Stimulated activated naive CD4-positive, alpha-beta T cell treated with Interleukin-2 at 50 U/mL for 16 hours (primary cell): ENCODE results near the gene TBC1D22B.
A peak's percentile ranks its signal among the peaks of the same experiment; 100 is the strongest.

Source experiments
- DNase-seq: peaks from one replicate; lab custom pipeline; 2025; lab: John Stamatoyannopoulos, UW

The TBC1D22B gene, protein sequence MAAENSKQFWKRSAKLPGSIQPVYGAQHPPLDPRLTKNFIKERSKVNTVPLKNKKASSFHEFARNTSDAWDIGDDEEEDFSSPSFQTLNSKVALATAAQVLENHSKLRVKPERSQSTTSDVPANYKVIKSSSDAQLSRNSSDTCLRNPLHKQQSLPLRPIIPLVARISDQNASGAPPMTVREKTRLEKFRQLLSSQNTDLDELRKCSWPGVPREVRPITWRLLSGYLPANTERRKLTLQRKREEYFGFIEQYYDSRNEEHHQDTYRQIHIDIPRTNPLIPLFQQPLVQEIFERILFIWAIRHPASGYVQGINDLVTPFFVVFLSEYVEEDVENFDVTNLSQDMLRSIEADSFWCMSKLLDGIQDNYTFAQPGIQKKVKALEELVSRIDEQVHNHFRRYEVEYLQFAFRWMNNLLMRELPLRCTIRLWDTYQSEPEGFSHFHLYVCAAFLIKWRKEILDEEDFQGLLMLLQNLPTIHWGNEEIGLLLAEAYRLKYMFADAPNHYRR

DNA sequence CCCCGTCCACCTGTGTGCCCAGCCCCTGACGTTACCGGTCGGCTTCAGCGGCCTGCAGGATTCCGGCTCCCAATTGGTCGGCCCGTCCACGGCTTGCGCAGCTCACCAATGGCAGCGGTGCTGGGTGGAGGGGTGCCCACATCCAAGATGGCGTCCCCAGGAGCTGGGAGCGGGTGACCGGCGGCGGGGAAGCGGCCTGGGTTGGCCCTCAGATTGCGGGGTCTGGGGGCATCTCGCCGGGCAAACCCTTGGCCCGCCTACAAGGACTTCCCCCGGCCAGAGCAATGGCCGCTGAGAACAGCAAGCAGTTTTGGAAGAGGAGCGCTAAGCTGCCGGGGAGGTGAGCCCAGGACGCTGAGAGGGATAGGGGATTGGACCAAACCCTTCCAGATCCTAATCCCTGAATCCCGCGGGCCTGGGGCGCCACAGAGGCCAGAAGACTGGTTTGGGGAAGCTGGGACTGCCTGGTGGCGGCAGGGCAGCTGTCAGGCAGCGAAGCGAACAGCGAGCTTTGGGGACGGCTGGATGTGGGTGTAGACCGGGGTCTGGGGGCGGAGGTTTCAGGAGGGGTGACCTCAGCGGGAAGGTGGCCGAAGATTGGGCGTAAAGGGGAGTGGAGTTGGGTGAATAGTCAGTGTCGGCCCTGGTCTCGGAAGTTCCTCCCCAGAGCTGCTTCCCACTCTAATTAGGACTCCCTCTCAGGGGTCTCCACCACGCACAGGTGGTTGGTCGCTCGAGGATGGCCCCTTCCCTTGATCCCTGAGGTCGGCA, at the start of gene TBC1D22B, which contains the start of gene TMEM217:
TSS of gene TBC1D22B (plus strand) at position 139 of the 771 bp plus-strand sequence. CDS start at position 285, 146 bp downstream.
TSS of gene TMEM217 (minus strand) at position 511 of the 771 bp plus-strand sequence. CDS start 39,114 bp downstream, outside the sequence.
- DNase-seq: peak; percentile 95

DNA sequence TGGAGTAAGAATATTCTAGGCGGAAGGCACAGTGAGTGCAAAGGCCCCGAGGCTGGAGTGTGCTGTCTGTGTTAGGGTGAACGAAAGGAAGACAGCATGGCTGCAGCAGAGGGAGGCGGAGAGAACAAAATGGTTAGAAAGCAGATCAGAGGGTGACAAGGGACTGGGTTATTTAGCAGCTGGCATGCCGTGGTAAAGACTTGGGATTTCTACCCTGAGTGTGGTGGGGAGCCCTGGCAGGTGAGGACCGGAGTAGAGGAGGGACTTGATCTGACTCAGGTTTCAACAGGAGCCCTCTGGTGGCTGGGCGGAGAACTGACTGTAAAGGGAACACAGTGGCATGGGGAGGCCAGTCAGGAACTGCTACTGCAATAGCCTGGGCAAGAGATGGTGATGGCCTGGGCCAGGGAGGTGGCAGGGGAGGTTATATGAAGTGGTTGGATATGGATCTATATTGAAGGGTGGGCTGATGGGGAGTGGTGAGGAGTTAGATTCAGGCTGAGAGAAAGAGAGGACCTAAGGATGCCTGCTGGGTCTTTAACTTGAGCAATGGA, 49.6 kb upstream of the TBC1D22B start:
- peak; percentile 84 for DNase-seq

DNA sequence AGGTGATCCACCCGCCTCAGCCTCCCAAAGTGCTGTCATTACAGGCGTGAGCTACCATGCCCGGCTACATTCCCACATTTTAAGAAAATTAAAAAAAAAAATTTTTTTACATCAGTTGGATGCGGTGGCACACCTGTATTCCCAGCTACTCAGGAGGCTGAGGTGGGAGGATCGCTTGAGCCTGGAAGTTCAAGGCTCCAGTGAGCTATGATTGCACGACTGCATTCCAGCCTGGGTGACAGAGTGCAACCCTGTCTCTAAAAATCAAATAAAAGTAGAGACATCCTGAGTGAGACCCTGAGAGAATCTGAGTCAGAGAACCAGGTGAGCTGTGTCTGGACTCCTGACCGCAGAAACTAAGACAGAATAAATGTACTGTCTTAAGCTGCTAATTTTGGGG, 48.8 kb upstream of the TBC1D22B start:
- no peak for DNase-seq

DNA sequence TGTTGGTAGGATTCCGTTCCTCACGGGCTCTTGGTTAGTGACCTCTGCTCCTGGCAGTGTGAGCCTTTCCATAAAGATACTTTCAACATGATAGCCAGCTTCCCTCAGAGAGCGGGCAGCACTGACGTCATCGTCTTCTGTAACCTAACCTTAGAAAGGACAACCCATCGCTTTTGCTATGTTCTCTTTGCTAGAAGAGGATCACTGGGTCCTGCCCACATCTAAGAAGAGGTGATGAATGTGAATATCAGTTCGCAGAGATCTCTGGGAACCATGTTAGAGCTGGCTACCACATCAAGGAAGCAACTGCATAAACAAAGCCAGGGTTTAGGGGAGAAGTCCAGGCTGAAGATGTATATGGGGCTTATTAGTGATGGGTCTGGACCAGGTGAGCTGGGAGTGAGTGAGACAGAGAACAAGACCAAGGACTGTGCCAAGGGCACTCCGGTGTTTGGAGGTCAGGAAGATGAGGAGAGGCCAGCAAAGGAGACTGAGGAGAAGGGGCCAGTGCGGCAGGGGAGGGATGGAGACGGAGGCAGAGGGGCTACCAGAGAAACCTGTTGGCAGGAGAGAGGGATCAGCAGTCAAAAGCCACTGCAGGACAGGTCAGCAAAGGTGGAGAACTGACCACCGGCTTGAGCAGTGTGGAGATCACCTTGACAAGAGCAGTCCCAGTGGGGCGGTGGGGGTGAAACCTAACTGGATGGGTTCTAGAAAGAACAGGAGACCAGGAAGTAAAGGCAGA, 47.9 kb upstream of the TBC1D22B start:
- peak; percentile 15 for DNase-seq

DNA sequence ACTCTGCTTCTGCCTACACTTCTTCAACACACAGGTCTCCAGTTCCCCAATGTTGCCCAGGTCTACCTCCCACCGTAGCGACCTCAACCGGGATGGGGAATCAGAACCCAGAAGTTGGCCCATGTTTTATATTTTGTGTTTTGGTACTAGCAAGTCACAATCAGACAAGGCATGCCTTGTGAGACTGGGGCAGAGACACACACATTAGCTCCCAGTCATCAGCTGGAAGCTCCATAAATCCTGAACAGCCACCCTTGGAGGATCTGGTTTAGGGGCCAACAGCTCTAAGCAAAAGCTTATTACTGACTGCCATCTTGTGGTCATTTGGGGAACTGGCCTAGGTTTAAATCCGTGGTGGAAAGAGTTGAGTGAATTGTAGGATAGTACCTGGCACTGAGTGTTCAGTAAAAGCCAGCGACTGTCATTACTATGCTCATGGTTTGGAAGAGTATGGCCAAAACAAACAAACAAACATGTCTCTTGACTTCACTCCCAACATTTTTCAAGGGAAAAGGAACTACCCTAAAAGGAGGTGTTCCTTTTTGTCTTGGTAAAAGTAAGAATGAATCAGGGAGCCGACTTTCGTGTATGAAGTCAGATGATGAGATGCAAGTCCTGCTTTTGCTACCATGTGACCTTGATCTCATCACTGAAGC, 47.1 kb upstream of the TBC1D22B start:
- DNase-seq: peak; percentile 54

DNA sequence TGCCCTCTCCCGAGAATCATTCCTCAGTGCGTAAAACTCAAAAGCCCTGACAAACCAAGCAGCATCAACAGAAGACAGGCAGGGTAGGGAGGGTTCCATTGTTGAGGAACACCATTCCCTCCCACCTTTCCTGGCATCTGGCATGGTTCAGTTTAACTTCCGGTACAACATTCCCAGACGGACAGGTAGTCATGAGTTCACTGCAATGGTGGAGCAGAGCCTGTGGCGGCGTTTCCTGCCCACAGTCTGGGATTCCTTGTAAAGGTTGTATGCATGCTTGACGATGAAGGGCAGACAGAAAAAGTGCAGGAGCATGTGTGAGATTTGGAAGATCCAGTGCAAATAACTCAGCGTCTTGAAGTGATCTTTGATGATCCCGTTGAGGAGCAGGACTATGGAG, 45.3 kb upstream of the TBC1D22B start:
- DNase-seq: no peak

DNA sequence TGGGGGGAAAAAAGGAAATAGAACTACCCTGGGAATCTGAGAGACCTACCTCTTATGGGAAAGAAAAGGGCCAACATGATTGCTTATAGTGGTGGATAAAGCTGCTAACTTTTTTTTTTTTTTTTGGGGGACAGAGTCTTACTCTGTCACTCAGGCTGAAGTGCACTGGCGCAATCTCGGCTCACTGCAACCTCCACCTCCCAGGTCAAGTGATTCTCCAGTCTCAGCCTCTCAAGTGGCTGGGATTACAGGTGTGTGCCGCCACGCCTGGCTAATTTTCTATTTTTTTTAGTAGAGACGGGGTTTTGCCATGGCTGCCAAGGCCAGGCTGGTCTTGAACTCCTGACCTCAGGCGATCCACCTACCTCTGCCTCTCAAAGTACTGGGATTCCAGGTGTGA, 39.5 kb upstream of the TBC1D22B start:
- DNase-seq: no peak

DNA sequence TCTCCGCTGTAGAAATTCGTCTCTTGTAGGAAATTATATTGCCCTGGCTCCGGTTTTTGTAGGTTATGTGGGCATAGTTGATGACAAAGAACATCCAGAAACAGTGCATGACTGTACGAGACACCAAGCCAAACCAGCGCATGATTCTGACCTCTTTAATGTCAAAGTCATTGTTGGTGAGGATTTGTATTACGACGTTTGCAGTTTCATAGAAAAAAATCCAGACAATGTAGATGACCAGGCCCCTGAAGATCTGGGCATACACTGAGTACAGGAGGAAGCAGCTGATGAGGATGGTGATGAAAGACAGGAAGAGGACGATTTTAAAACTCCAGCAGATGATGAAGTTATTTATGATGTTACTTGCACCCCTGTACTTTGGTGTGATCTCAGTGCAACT, 39.1 kb upstream of the TBC1D22B start:
- DNase-seq: no peak

DNA sequence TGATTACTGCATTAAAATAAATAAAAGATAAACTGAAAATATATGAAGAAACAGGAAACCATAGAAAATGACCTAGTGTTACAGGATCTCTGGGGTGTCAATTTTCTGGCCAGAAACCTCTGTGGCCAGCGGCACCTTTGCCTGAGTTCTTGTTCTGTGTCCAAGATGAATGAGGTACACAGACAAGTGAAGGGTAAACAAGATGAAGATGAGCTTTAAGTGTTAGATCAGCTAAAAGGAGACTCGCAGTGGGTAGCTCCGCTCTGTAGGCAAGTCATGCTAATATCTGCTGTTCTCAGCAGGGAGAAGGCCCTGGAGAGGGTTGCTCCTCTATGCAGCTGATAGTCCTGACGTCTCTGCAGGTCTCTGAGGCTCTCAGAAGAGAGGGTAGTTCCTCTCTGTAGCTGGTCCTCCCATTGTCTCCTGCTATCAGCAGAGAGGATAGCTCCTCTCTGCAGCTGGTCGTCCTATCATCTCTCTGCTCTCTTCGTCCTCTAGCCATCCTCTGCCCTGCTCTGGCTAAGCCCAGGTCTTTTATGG, 35.9 kb upstream of the TBC1D22B start:
- DNase-seq: no peak

DNA sequence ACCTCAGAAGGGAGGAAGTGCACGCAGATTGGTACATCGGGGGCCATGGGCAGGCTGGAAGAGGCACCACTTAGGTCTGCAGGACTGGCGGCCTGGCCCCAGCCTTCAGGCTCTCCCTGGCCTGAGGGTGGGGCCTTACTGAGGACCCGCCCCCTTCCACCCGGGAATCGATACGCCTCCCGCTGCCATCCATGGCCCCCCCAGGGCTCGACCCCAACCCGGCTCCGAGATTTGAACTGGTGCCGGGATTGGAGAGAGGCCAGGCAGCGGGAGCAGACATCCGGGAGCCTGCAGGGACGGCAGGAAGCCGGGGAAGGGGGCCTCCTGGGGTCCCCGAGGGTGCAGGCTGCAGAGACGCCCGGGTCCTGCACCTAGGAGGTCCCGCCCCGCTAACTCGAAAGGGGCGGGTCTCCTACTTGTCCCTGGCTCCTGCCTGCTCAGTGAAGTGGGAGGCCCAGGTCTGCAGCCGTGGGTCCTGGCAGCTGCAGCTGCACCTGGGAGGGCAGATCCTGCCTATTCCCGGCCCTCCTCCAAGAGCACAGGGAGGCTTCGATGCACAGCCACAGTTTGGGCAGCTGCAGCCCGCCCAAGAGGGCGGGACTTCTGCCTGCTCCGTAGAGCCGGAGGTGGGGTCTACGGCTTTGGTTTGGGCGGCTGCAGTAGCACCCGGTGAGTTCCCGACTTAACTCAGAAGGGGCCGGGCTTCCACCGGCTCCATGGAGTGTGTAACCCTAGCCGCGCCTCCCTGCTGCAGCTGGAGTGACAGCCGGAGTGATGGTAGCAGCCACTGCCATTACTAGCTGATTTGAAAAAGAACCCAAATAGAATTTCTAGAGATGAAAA, 35.2 kb upstream of the TBC1D22B start:
- peak; percentile 67 for DNase-seq

DNA sequence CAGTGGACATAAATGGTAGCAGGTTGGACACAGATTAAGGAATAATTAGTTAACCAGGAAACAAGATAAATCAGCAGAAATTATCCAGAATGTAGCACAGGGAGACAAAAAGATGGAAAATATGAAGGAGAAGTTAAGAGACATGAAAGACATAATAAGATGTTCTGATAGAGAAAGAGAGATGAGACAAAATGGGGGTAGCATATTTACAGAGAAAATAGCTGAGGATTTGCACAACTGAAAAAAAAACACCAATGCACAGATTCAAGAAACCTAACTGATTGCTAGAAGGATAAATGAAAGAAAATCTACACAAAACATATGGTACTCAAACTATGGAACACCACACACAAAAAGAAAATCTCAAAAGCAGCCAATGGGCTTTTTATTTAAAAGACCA, 34.6 kb upstream of the TBC1D22B start:
- DNase-seq: no peak

DNA sequence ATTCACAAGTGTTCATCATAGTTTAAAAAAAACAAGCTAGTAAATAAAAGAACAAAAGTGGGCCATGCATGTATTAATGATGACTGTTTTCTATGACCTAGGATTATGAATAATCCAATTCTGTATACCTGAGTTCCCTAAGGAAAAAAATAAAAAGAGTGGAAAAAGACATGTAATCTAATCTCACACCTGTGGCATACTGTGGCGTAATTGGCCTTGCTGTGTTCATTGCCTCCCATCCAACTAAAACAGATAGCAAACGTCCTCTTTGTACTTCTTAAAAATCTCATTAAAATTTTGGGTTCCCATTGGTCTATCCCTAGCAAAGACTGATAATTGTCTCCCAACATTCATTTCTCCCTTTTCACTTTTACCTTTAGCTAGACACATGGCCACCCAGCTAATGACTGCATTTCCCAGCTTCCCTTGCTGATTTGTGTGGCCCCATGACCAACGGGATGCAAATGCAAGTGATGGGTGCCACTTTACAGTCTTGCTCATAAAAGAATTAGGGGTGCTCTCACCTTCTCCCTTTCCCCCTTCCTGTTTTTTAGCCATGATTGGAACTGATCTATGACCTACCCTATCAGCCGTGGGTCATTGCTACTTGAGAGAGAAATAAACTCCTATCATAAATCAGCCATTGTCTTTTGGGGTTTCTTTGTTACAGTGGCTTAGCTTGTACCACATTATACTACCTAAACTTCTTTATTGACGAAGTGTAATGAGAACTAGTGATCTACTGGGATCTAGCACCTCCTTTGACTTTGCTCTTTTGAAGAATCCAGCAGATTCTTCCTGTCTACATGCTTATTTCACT, 32.0 kb upstream of the TBC1D22B start:
- no peak for DNase-seq

DNA sequence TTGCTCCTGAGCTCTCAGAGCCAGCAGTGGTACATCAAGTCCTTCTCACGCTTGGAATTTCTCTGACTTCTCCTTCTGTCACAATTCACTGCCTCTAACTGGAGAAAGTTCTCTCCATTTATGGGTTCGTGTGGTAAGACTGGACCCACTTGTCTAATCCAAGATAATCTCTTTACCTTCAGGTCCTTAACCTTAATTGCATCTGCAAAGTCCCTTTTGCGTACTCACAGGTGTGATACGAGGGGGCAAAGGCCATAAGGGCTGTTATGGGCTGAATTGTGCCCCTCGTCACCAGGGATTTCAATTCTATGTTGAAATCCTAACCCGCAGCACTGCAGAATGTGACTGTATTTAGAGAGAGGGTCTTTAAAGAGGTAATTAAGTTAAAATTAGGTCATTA, 27.5 kb upstream of the TBC1D22B start:
- no peak for DNase-seq

DNA sequence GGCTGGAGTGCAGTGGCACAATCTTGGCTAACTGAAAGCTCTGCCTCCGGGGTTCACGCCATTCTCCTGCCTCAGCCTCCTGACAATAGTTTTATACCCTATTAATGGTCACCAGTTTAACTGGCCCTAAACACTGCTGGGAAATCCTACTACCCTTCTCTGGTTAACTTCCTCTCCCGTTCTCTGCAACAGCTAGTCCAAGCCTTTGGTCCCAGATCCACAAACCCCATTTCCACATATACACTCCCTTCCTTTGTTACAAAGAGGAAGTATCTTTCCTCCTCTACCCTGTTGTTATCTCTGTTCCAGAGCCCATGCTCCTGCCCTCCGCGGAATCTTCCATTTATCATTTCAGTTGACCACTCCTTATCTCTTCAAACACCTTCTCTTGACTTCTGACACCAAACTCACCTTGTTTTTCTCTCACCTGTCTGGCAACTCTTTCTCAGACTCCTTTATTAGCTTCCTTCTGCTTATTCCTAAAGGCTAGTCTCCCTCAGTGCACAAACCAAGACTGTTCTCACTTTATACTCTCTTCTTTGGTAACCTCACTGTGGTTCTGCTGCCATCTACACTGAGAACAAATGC, 25.0 kb upstream of the TBC1D22B start:
- no peak for DNase-seq

DNA sequence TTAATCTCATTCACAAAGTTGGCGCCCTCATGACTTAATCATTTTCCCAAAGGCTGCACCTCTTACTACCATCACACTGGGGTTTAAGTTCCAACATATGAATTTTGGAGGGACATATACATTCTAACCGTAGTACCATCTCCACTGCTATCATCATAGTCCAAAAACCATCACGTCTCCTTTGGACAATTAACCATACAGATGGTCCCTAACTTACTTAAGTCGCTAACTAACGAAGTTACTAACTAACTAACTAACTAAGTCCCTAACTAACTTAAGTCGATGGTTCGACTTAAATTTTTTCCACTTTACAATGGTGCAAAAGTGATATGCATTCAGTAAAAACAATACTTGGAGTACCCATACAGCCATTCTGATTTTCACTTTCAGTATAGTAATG, 24.0 kb upstream of the TBC1D22B start:
- DNase-seq: no peak

DNA sequence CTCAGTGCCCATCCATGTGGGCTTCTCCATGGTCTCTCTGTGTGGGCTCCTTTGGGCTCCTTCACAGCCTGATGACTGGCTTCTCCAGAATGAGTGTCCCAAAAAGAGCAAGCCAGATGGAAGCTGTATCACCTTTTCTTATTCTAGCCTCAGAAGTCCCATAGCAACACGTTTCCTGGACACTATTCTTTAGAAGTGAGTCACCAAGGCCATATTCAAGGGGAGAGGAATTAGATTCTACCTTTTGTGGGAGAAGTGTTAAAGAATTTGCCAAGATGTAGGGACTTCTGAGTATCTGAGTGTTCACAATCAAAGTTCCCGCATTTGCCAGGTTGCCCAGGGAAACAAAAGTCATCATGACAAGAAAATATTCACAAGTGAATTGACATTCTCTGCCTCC, 20.7 kb upstream of the TBC1D22B start:
- DNase-seq: no peak

DNA sequence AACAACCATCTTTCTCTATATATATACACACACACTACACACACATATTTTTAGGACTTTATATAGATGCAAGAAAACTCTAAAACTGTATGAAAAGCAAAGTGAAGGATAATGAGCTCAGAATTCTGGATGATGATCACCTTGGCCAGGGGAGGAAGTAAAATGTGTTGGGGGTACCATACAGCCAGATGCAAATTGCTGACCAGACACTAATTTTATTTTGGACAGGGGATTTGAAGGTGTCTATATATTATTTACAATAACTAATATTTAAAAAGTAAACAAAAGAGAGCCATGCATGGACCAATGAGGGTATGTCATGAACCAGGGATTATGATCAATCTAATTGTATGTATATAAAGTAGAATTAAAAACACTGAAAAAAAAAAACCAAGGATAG, 19.8 kb upstream of the TBC1D22B start:
- DNase-seq: no peak

DNA sequence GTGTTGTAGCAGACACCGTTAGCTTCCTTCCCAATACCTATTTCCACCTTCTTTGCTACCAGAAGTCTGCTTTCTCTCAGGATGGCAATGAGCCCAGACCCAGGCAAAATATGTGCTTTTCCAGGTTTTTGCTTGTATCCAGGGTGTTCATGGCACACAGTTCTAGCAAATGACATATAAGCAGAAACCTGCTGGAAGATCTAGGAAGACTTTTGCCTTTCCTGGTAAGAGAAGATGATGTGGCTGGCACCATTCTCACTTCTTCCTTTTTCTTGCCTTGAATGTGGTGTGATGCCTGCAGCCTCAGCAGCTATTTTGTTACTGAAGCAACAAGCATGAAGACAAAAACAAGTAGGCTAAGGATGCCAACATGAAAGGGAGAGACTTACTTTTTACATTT, 19.2 kb upstream of the TBC1D22B start:
- DNase-seq: no peak

DNA sequence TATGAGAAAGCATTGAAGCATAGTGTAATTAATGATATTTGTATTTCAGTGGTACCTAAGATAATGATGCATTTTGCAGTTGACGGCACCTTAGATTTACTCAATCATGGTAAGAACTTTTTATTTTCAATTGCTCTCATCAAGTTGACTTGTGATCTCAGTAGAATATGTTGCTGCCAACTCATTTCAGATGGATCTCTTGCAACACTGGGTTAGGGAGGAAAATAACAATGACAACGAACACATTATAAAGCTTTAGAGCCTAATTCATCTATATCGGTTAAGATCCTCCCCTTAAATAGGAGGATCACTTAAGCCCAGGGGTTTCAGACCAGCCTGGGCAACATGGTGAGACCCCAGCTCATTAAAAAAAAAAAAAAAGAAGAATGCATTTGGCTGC, 18.0 kb upstream of the TBC1D22B start:
- DNase-seq: no peak
